Stimulated activated CD4-positive, alpha-beta T cell treated with anti-CD3 and anti-CD28 coated beads, Interleukin-2, amount 100 ng/mL, for 4 hours (primary cell): ENCODE results near the gene OXTR.
"Not testable (repeated sequence)": the region's sequence is repeated elsewhere in the genome, so short reads cannot be mapped to it uniquely, and the experiment has no call there.

ENCODE experiments used
- DNase-seq: peaks from one replicate; pipeline ENCODE4 v3.0.0-alpha.2; 2020; ENCODE audit warnings: low read depth

The OXTR gene

DNA sequence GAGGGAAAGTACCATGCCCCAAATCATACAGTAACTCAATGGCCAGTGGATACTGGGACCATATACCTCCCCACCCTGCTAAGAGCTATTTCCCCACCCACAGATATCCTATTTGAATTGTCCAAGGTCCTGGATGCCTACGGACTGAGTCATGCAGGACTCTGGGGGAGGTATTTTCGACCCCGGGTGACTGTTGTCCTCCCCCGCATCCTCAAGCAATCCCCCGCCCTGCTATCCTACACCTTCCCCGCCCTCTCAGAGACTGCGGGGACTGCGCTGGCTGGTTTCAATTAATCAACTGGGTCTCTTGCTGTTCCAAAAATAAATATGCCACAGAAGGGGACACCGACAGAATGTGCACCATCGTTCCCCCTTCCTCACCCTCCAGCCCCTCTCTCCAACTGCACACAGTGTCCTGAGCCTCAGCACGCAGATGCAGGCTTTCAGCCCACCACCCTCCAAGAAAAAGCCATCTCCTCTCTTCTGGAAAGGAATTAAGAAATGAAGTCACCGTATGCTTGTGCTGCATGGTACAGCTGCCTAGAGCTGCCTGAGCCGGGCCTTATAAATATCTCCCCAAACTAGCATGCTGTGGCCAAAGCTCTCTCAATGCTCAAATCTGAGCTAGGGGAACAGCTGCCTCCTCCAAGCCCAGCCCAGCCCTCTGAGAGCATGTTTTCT, 27.7 kb downstream of the OXTR start:
- no peak for DNase-seq

DNA sequence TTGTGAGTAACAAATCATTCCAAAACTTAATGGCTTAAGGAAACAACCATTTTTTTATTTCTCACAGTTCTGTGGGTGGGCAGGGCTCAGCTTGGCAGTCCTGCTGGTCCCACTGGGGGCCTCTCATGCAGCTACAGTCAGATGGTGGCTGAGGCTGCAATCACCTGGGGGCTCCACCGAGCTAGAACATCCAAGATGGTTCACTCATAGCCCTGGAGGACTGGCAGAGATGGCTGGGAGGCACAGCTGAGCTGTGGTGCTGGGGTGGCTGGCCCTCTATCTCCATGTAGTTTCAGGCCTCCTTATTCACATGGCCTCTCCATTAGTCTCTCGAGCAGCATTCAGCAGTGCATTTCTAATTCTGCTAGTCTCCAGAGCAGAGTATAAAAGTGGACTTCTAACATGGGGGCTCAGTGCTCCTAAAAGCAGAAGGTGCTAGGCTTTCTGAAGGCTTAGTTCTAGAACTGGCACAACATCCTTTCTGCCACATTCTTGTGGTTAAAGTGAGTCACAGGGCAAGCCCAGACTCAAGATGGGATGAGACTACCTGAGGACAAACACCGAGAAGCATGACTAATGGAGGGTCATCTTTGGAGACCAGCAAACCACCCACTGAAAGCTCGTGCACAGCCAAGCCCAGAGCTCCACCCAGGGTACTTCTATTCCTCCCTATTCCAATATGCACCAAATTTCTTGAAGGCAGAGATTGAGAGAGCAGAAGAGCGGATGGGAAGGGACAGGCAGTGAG, 29.5 kb downstream of the OXTR start:
- no peak for DNase-seq

DNA sequence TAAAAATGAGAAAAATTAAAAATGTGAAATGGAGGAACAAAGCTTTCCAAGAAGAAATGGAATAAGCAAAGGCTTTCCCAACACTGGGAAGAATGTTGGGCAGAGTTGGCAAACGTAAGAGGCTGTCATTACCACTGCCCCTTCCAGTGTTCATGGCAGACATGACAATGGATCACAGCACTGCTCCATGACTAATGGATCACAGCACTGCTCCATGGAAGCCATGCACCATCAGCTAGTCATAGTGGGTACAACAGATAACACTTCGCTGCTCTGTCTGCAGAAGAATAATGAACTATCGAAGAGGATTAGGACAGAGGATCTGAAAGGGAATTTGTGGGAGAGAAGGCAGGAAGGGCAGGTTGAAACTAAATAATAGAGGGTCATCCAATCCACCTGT, 30.8 kb downstream of the OXTR start:
- DNase-seq = no peak

DNA sequence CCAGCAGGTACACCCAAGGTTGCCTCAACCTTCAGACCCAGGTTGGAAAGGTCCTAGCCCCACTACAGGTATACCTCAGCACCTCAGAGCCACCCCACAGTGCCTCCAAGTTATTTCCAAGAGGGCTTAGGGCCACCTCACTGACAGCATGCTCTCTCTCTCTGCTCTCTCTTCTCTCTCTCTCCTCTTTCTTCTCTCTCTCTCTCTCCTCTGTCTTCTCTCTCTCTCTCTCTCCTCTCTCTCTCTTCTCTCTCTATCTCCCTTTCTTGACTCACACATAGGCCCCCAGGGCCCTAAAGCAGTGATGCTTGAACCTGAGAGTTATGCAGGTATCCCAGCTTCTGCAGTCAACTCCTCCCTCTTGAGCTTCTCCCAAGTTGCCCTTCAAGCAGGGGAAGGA, 31.6 kb downstream of the OXTR start:
- DNase-seq = no peak

DNA sequence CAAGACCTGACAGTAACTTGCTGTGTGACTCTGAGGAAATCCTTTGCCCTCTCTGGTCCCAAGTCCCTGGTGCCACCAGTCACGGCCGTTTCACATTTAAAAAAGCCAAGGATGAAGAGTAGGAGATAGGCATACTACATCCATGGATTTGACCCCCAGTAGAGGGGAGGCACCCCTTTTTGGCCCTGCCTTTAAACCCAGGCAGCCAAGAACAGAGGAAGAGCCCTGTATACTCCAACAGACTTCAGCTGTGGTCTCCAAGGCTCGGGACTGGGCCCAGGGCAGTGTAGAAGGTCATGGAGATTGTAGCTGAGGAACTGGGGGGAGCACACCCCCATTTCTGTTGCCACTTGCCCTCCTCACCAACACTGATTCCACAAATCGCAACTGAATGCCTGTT, 32.1 kb downstream of the OXTR start:
- no peak for DNase-seq

DNA sequence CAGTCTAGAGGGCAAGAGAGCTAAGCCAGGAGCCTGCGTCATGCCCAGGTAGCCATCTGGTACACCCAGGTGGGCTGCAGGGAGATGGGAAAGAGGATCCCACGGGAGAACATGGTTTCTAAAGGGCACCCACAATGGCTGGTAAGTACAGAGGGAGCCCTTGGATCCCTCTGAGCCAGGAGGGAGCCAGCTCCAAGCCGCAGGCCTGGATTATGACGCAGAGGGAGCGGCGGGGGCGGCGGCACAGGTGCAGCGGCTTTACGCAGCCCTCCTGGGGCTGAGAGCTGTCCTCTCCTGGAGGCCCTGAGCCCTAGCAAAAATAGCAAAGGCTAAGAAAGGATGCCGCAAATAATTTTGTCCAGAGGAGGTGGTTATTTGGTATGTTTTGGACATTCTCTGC, 33.0 kb downstream of the OXTR start:
- DNase-seq = no peak

DNA sequence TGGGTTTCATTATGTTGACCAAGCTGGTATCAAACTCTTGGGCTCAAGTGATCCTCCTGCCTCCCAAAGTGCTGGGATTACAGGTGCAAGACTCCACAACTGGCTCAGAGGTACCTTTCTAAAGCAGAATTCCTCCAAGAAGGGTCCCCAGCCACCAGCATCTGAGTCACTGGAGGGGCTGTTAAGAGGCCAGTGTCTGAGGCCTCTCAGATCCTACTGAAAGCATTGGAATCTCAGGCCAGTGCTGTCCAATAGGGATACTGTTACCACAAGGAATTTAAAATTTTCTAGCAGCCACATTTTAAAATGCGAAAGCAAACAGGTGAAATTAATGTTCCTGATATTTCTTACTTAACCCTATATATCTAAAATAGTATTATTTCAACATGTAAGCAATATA, 34.5 kb downstream of the OXTR start:
- DNase-seq = no peak

DNA sequence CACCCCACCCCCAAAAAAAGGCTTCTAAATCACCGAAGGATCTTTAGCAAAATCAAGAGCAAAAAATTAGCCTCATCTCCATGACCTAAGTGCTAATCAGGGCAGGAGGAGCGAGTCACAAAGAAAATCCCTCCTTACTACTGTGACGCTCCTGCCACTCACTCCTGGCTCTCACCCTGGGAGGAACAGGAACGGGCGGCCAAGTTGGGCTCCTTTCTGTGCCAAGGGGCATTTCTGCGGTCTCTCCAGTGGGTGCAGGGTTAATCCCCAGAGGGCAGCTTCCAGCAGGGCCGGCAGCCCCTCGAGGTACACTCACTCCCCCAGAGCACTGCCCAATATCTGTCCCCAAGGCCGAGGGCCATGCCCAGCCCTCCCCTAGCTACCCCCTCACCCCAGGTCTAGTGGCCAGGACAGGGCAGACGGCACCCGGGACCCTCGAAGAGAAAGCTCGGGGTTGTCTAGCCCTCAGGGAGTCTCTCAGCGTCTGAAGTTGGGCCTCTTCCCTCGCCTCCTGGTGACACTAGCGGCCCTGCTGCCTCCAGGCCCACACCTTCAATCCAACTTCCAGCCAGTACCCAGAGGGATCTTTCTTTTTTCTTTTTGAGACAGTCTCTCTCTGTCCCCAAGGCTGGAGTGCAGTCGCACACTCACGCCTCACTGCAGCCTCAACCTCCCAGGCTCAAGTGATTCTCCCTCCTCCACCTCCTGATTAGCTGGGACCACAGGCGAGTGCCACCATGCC, 35.1 kb downstream of the OXTR start:
- no peak for DNase-seq

DNA sequence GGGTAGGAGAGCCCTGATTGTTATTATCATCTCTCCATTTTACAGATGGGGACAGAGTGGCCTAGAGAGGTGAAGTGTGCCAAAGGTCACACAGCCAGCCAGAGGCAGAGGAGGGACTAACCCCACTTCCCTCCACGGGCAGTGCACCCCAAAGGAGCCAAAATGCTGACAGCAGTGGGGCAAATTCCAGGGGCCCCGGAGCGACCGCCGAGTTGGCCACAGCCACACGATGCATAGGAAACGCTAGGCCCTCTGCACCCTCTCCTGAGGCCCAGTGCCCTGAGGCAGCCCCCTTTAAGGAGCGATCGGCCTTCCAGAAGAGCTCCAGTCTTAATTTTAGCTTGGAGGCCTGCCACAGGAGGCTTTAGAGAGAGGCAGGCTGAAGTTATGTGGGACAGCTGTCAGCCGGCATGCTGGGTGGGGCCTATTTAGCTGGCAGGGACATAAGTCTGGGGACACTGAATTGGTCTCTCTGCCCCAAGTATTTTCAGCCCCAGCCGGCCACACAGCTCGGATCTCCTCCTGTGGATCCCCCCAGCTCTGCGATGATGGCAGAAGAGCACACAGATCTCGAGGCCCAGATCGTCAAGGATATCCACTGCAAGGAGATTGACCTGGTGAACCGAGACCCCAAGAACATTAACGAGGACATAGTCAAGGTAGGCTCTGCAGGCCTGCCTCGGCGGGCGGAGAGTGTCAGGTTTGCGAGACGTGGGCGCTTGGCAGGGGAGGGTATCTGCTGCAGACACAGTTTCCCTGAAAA, 35.9 kb downstream of the OXTR start, which contains the start of gene CAV3:
Gene CAV3 (plus strand): TSS at position 471 of the 763 bp plus-strand sequence. CDS start 75 bp downstream, at position 546.
- DNase-seq = no peak

DNA sequence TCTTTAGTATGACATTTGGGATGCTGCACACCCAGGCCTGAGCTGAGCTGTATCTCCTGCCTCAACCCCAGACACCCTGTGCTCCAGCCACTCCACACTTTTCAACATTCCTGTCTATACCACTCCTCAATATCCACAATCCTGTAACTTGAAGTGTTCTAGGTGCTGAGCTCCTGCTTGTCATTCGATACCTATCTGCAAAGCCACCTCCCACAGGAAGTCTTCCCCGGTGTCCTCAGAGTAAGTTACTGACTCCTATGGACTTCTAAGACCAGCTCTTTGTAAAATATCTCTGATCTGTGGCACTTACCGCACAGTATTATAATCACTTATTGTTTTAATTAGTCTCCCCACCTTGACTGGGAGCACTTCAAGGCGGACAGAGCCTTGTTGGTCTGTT, 37.0 kb downstream of the OXTR start:
- no peak for DNase-seq

DNA sequence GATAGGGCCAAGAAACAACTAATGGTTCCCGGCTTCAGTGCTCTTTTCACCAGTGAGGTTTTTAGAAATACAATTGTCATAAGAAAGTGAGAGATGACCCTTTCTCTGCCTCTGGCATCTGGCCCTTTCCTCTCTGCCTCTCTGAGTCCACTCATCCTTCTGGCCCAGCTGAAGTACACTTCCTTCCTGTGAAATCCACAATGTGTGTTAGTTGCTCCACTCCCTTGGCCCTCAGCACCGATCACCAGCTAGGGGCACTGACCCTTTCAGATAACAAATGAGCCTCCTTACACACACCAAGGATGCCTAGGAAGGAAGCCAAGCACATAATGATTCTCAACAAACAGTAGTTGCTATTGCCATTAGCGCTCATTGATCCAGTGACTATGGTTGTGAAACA, 38.8 kb downstream of the OXTR start:
- no peak for DNase-seq

DNA sequence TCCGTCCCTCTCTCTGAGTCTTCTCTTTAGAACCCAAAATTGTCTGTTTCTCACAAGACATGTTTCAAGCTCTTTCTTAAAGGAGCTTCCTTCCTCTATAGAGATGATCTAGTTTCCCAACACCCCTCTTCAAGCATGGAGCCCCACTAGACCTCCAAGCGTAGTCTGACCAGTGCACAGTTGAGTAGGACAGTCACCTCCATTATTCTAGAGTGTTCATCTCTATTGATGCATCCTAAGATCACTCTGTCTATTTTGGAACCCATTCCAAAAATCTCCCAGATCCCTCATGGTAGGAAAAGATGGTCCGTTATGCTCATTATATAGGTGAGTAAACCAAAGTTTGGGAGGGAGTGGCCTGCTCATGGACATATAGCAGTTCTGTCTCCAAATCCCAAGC, 39.9 kb downstream of the OXTR start:
- DNase-seq = no peak

DNA sequence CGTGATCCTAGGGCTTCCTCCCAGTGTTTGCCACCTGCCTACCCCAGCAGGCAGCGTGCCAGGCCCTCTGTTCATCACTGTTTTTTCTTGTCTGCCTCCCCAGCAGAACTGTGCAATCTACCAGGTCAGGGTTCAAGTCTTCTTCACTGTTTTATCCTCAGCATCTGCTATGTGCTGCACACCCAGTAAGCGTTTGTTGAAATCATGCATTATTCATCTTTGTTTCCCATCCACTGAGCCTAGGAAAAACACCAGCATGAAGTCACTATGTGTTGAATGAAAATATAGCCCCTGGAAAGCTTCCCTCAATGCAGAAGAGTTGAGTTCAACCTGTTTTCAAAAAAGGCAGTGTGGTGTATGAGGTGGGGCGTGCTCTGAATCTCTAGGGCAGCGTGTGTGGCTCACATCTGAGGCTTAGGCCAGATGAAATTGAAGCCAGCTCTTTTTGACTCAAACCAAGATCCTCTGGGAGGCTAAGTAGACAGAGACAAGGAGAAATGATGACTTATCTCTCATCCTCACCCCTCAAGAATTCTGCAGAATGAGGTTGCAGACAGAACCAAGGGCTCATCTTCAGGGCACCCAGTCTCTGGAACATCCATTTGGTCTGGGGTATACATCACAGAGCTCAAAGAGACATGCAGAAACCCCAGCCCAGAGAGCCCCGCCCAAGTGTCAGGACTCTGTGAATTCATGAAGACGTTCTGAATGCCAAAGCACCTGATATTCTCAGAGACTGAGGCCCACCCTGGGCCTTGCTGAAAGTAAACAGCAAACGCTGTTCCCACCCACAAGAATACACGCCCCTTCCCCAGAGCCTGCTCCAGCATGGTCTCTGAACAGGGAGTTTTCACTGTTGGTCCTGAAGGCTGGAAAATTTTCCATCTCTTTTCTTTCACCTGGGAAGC, 41.6 kb downstream of the OXTR start:
- DNase-seq = no peak

DNA sequence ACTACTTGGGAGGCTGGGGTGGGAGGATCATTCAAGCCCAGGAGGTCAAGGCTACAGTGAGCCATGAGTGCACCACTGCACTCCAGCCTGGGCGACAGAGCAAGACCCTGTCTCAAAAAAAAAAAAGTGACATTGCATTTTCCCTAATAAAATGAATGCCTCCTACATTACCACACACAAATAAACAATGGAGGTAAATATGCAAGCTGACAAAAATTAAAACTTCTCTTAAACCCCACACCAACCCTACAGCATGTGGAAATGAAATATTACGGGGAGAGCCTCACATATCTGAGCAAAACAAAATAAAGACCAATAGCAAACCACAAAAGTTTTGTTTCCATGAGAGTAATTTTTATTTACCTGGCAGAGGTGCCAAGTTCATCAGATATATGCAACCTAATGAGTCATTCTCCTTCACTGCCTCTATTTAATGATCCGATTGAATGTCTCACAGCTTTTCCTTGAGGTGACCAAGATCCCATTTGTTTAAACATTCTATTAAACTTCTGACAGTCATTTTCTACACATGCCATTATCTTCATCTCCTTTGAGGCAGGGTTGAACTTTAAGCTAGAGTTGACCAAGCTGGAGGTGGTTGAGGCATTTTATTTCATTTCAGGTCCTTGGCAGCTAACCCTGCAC, 45.2 kb downstream of the OXTR start:
- DNase-seq = no peak

DNA sequence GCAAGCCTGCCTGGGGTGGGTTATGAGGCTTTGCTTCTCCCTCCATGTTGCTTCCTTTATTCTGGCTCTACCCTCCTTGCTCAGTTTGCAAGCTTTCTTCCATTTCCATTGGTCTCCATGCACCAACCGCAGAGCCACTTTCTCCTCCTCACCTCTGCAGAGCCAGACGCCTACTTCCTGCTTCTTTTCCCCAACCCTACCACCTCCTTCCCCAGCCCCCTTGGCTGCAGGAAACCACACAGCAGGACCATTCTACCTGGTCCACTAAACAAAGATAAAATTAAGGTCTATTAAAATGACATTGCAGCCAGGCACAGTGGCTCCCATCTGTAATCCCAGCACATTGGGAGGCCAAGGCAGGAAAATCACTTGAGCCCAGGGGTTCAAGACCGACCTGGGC, 45.8 kb downstream of the OXTR start:
- no peak for DNase-seq

DNA sequence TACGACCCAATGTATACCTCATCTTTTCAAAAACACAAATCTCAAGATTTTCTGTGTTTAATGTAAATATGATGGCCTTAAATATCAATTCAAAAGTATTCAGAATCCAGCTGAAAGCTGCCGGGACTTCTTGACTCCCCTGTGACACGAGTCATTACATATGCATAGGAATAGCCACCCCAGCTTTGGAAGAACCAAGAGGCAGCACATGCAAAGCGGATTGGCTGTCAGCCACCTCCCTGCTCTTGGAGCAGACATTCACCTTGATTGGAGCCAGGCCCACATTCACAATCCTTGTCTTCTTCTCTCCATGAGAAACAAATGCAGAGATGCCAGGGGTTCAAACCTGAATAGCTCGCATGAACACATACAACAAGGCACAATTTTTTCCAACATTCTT, 46.6 kb downstream of the OXTR start:
- no peak for DNase-seq

DNA sequence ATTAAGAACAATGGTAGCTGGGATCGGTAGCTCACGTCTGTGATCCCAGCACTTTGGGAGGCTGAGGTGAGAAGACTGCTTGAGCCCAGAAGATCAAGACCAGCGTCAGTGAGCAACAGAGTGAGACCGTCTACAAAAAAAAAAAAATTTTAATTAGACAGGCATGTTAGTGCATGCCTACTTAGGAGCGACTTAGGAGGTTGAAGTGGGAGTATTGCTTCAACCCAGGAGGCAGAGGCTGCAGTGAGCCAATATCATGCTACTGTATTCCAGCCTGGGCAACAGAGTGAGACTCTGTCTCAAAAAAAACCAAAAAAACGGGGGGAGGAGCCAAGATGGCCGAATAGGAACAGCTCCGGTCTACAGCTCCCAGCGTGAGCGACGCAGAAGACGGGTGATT, 53.7 kb downstream of the OXTR start:
- DNase-seq = not testable (repeated sequence)

DNA sequence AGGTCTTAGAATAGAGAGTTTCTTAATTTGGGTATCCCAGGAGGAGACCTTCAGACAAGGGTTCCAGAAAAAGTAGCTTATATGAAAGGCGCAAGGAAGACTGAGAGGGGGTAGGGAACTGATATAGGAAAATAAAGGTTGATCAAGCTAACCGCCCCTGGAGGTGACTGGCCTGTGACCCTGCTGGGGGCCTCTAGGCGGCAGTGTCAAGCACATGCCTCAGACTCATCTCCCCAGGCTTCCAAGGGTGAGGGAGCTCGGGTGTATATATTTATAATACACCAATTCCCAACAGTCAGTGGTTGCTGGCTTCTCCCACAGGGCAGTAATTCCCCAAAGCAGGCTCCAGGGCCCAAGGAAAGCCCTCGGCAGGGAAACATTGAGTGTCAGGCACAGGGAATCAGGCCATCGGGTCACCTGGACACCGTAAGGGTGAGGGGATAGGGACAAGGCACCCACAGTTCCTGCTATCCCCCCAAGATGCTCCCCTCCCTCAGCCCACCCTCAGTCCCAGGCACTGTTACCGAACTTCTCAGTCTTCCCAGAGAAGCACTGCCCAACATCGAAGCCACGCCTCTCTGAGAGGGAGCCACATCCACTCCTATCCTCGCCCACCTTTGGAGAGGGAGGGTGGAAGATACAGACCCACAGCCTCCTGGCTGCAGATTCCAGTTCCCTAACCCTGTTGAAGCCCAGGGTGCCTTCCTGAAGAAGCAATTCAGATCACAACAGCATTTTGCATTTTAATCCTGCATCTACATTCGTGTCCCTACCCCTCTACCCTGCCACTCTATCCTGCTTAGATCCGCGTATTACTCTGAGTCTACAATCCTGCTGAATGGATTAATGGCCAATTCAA, 55.3 kb downstream of the OXTR start:
- DNase-seq = no peak

DNA sequence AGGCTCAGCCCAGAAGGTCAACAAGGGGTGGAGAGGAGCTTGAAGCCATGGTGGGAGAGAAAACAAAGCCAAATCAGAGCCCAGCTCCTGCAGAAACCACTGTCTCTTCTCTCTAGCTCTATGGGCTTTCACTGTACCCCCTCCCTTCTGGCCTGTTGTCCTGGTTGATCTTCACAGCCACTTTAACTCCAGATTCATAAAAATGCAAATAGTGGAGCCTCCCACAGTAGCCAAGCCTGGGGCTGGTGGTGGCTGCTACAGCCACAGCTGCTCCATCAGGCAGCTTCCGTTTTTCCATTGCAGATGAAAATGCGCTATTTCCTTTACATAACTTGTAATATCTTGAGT, 56.5 kb downstream of the OXTR start:
- DNase-seq = no peak
